Measurements from ENCODE around the gene TXNRD3.
"Not testable (repeated sequence)": the region's sequence is repeated elsewhere in the genome, so short reads cannot be mapped to it uniquely, and the experiment has no call there.

TXNRD3 gene

GRCh38 chr3:126644615-126645014 lies 10.3 kb downstream of the TXNRD3 start:
- TF ChIP-seq CTCF (IDR thresholded peaks at IDR 0.05; ENCODE audit: low read depth, low read length, missing control alignments): no peak
- DNase-seq (ENCODE audit: extremely low read depth, low read depth): no peak

DNA sequence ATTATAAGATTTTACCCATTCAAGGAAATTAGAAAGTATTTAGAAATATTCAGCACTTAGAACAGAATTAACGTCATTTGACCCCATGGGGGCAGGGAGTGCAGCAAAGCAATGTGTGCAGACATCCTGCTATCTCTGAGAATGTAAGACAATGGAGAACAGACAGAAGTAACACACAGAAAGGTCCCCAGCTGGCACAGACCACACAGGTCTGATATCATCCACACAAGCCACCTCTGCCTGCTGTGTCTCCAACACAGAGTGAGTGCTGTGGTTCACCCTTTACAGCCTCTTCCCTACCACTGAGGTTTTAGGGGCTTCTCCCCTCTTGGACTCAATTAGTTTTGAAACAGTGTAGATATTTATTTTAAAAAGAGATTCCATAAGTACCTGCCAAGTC lies 16.1 kb downstream of the TXNRD3 start:
- DNase-seq (ENCODE audit: extremely low read depth, low read depth): no peak
- H3K4me3 ChIP-seq (replicated peaks; ENCODE audit: low read depth, low read length): no peak overlapping the region
- no peak for TF ChIP-seq CTCF (IDR thresholded peaks at IDR 0.05; ENCODE audit: low read depth, low read length, missing control alignments)

More at GRCh38 chr3:126644615-126645014, 10.3 kb downstream of the TXNRD3 start:
- no peak overlapping the region for H3K4me3 ChIP-seq (replicated peaks; ENCODE audit: low read depth, low read length)

GRCh38 chr3:126636436-126636835 lies 18.5 kb downstream of the TXNRD3 start:
- DNase-seq (ENCODE audit: extremely low read depth, low read depth): no peak
- TF ChIP-seq CTCF (IDR thresholded peaks at IDR 0.05; ENCODE audit: low read depth, low read length, missing control alignments): no peak
- H3K4me3 ChIP-seq (replicated peaks; ENCODE audit: low read depth, low read length): no peak overlapping the region

DNA sequence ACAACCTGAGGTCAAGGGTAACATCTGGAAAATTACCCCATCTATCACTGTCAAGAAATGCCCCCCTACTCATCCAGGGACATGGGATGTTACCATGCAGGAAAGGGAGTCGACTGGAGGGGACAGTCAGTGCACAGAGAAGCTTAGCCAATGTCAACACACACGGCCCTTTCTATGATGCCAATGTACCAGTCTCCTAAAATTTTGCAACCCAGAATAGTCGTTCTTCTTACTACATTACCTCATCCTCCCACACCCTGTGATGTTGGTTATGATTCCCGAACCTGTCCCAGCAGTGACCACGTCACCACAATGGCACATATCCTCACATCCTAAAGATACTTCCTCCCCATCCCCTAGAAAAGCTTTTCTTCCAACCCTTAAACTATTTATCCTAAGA lies 20.1 kb downstream of the TXNRD3 start:
- no peak for DNase-seq (ENCODE audit: extremely low read depth, low read depth)
- no peak for TF ChIP-seq CTCF (IDR thresholded peaks at IDR 0.05; ENCODE audit: low read depth, low read length, missing control alignments)
- H3K4me3 ChIP-seq (replicated peaks; ENCODE audit: low read depth, low read length): no peak overlapping the region

DNA sequence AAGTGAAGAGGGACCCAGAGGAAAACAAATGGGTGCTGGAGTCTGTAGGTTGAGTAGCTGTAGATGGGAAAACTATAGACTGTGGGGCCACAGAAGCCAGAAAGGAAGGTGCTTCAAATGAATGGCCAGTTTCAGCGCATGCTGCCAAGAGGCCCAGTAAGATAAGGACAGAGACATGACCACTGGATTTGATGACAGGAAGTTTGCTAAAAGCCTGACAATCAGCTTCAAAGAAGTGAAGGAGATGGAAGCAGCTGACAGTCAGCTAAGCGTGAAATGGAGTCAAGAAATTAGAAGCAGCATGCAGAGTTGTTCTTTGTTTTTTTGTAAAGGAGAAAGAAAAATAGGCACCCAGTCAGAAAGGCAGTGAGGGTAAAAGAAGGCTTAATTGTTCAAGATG lies 24.9 kb downstream of the TXNRD3 start:
- no peak for TF ChIP-seq CTCF (IDR thresholded peaks at IDR 0.05; ENCODE audit: low read depth, low read length, missing control alignments)
- no peak for DNase-seq (ENCODE audit: extremely low read depth, low read depth)
- H3K4me3 ChIP-seq (replicated peaks; ENCODE audit: low read depth, low read length): no peak overlapping the region

DNA sequence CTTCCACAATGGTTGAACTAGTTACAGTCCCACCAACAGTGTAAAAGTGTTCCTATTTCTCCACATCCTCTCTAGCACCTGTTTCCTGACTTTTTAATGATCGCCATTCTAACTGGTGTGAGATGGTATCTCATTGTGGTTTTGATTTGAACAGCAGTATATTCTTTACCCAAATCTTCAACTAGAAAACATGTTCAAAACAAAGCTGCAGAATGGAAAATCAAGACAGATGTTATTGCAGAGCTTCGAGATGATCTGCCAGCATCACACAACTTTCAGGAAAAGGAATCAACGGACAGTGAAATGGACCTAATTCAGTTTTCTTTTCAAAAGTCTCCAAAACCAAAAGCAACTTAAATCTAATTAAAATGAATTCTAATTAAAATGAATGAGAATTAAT lies 29.2 kb downstream of the TXNRD3 start:
- DNase-seq (ENCODE audit: extremely low read depth, low read depth); H3K4me3 ChIP-seq (replicated peaks; ENCODE audit: low read depth, low read length): not testable (repeated sequence)

DNA sequence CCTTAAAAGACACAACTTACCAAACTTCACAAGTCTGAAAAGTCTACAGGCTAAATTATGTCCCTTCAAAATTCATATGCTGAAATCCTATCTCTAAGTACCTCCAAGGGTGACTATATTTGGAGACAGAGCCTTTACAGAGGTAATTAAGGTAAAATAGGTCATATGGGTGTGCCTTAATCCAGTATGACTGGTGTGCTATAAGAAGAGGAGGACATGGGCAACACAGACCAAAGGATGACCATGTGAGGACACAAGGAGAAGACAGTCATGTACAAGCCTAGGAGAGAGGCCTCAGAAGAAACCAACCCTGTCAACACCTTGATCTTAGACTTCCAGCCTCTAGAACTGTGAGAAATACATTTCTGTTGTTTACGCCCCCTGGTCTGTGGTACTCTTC lies 32.2 kb downstream of the TXNRD3 start:
- TF ChIP-seq CTCF (IDR thresholded peaks at IDR 0.05; ENCODE audit: low read depth, low read length, missing control alignments): no peak
- DNase-seq (ENCODE audit: extremely low read depth, low read depth): no peak
- no peak overlapping the region for H3K4me3 ChIP-seq (replicated peaks; ENCODE audit: low read depth, low read length)

All from HFF-Myc (cell line).